Measurements from ENCODE around the gene CRYGA.
"Not testable (repeated sequence)": the region's sequence is repeated elsewhere in the genome, so short reads cannot be mapped to it uniquely, and the experiment has no call there.

The CRYGA gene

DNA sequence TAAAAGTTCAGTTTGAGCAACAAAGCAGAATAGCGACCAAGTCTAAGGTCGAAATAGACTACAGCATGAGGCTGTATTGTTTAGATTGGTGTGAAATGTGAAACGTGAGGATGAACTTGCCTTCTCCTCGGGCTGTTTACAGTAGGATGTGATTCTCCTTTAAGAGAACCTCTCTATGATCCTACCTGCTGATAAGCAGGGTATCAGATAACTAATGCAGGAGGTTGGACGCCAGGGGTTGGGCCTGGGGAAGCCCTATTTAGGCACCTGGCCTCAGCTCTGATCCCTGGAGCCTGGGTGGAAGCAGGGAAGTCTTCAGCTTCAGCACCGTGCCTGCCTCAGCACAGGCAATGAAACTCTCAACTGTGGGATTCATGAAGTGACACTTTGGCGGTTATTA lies 50.4 kb downstream of the CRYGA start:
- TF ChIP-seq, protein P1, sequence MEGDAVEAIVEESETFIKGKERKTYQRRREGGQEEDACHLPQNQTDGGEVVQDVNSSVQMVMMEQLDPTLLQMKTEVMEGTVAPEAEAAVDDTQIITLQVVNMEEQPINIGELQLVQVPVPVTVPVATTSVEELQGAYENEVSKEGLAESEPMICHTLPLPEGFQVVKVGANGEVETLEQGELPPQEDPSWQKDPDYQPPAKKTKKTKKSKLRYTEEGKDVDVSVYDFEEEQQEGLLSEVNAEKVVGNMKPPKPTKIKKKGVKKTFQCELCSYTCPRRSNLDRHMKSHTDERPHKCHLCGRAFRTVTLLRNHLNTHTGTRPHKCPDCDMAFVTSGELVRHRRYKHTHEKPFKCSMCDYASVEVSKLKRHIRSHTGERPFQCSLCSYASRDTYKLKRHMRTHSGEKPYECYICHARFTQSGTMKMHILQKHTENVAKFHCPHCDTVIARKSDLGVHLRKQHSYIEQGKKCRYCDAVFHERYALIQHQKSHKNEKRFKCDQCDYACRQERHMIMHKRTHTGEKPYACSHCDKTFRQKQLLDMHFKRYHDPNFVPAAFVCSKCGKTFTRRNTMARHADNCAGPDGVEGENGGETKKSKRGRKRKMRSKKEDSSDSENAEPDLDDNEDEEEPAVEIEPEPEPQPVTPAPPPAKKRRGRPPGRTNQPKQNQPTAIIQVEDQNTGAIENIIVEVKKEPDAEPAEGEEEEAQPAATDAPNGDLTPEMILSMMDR (IDR thresholded peaks at IDR 0.05; ENCODE audit: low read depth, low read length), result no peak
- no peak for DNase-seq (ENCODE audit: low read depth in 2 of 2)
- H3K4me3 ChIP-seq (replicated peaks in 1 of 2; ENCODE audit: low read depth in 2 of 2, low read length in 2 of 2), result no peak overlapping the region

DNA sequence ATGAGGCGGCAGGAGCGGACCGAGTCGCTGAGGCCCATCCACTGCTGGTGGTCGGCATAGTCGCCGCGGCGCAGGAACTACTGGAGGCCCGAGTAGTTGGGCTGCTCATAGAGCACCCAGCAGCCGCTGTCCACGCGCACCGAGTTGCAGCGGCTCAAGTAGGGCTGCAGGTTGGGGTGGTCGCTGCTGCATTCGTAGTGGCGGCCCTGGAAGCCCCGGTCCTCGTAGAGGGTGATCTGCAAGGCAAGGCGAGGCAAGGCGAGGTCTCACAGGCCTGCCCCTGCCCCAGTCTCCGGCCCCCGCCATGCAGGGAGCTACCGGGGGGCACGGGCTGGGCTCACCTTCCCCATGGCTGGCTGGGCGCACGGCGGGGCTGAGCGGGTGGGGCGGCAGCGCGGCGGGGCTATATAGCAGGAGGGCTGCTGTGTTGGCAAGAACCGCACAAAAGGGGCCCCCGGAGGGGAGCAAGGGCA lies 51.1 kb downstream of the CRYGA start:
- DNase-seq (ENCODE audit: low read depth in 2 of 2); H3K4me3 ChIP-seq (replicated peaks in 1 of 2; ENCODE audit: low read depth in 2 of 2, low read length in 2 of 2): not testable (repeated sequence)

Measured in cardiac fibroblast (primary cell).